ENCODE measurements around the gene EPHA6. TPM values are rescaled to one million over a fixed set of nuclear protein-coding genes. Genes with fewer than 3 reads are reported as not detected.

The EPHA6 gene
- total RNA-seq, 1 experiment from 2014 or later, result 1.1 TPM

GRCh38 chr3:97575742-97576141 is 761.3 kb downstream of the EPHA6 start:
- BruUV-seq (replicated peaks), result no TSS peak
- CTCF ChIA-PET, result no interaction called here
- TF ChIP-seq CTCF (IDR thresholded peaks at IDR 0.05; ENCODE audit: unreplicated experiment), result no peak

GRCh38 chr3:97576221-97576620 is 761.8 kb downstream of the EPHA6 start:
- TF ChIP-seq CTCF (IDR thresholded peaks at IDR 0.05; ENCODE audit: unreplicated experiment), result no peak
- Mint-ChIP-seq H3K36me3 (ENCODE audit: insufficient read depth, unreplicated experiment) (no peaks in the 10 kb centered on the region), H3K4me1 (ENCODE audit: low read depth, unreplicated experiment) (no peaks in the 10 kb centered on the region), H3K9me3 (ENCODE audit: low read depth, unreplicated experiment) (no peaks in the 10 kb centered on the region), H3K27ac (ENCODE audit: unreplicated experiment) (no peak overlapping the region), H3K4me3 (ENCODE audit: low read depth, unreplicated experiment) (no peak overlapping the region), H3K27me3 (ENCODE audit: unreplicated experiment) (no peaks in the 10 kb centered on the region)
- no peak for DNase-seq
- intact Hi-C loops (cut with micrococcal nuclease; ENCODE audit: unreplicated experiment), result loop anchor here (10.0 kb wide), 1 partner anchor 139 kb away; no protein-coding TSS in a partner anchor
- no TSS peak for BruUV-seq (replicated peaks)
- CTCF ChIA-PET, result no interaction called here

More at GRCh38 chr3:97575742-97576141, 761.3 kb downstream of the EPHA6 start:
- H3K4me1 Mint-ChIP-seq (ENCODE audit: low read depth, unreplicated experiment), result no peaks in the 10 kb centered on the region
- no peaks in the 10 kb centered on the region for H3K36me3 Mint-ChIP-seq (ENCODE audit: insufficient read depth, unreplicated experiment)
- DNase-seq, result no peak
- H3K4me3 Mint-ChIP-seq (ENCODE audit: low read depth, unreplicated experiment), result no peak overlapping the region
- intact Hi-C loops (cut with micrococcal nuclease; ENCODE audit: unreplicated experiment), result loop anchor here (10.0 kb wide), 1 partner anchor 139 kb away; no protein-coding TSS in a partner anchor
- H3K9me3 Mint-ChIP-seq (ENCODE audit: low read depth, unreplicated experiment), result no peaks in the 10 kb centered on the region
- H3K27ac Mint-ChIP-seq (ENCODE audit: unreplicated experiment), result no peak overlapping the region
- H3K27me3 Mint-ChIP-seq (ENCODE audit: unreplicated experiment), result no peaks in the 10 kb centered on the region

- CTCF ChIA-PET, result no interaction called here
- no peak for DNase-seq
- H3K4me1 Mint-ChIP-seq (ENCODE audit: low read depth, unreplicated experiment), result no peaks in the 10 kb centered on the region
- intact Hi-C loops (cut with micrococcal nuclease; ENCODE audit: unreplicated experiment), result loop anchor here (10.0 kb wide), 1 partner anchor 135 kb away; no protein-coding TSS in a partner anchor
- no peak for TF ChIP-seq CTCF (IDR thresholded peaks at IDR 0.05; ENCODE audit: unreplicated experiment)
- H3K27me3 Mint-ChIP-seq (ENCODE audit: unreplicated experiment), result no peaks in the 10 kb centered on the region
- H3K4me3 Mint-ChIP-seq (ENCODE audit: low read depth, unreplicated experiment), result no peak overlapping the region
- no peaks in the 10 kb centered on the region for H3K36me3 Mint-ChIP-seq (ENCODE audit: insufficient read depth, unreplicated experiment)
- no peak overlapping the region for H3K27ac Mint-ChIP-seq (ENCODE audit: unreplicated experiment)
- BruUV-seq (replicated peaks), result no TSS peak
- H3K9me3 Mint-ChIP-seq (ENCODE audit: low read depth, unreplicated experiment), result no peaks in the 10 kb centered on the region
Measured at GRCh38 chr3:97579365-97579764, 765.0 kb downstream of the EPHA6 start.

- H3K4me3 Mint-ChIP-seq (ENCODE audit: low read depth, unreplicated experiment), result no peak overlapping the region
- H3K9me3 Mint-ChIP-seq (ENCODE audit: low read depth, unreplicated experiment), result no peaks in the 10 kb centered on the region
- intact Hi-C loops (cut with micrococcal nuclease; ENCODE audit: unreplicated experiment), result no loop called here
- H3K36me3 Mint-ChIP-seq (ENCODE audit: insufficient read depth, unreplicated experiment), result no peaks in the 10 kb centered on the region
- no peak for DNase-seq
- no peaks in the 10 kb centered on the region for H3K4me1 Mint-ChIP-seq (ENCODE audit: low read depth, unreplicated experiment)
- CTCF ChIA-PET, result no interaction called here
- no TSS peak for BruUV-seq (replicated peaks)
- no peak overlapping the region for H3K27ac Mint-ChIP-seq (ENCODE audit: unreplicated experiment)
- H3K27me3 Mint-ChIP-seq (ENCODE audit: unreplicated experiment), result no peaks in the 10 kb centered on the region
- TF ChIP-seq CTCF (IDR thresholded peaks at IDR 0.05; ENCODE audit: unreplicated experiment), result no peak
Measured at GRCh38 chr3:97610626-97611025, 796.2 kb downstream of the EPHA6 start.

Data from Calu3 (cell line).